HCT116 (cell line): Measurements from ENCODE around the gene RAB29. TPM values are rescaled to one million over a fixed set of nuclear protein-coding genes. Genes with fewer than 3 reads are reported as not detected.
A peak's percentile ranks its signal among the peaks of the same experiment; 100 is the strongest.

Experiments
- ATAC-seq: fragments of 200-7000 bp; cut with Tn5 transposase; 2 replicates; pipeline ENCODE4 v1.9.1; 2020; ENCODE audit warnings: mild to moderate bottlenecking, moderate library complexity
- BruUV-seq: library from RNA; stranded (reverse); fragments of 400-500 nt; replicated peaks from 2 replicates; lab custom pipeline; 2021; lab: Mats Ljungman, UMichigan
- CTCF ChIA-PET: fragments of 300-600 bp; sonication (Branson Sonifier 250); formaldehyde crosslinking; loops from one replicate; lab custom pipeline; 2021; ENCODE audit warnings: antibody characterized with exemption; lab: Charles Lee
- POLR2A ChIA-PET: fragments of 300-600, 350-600 bp; sonication (Branson Sonifier 250); formaldehyde crosslinking; loops from one replicate; lab custom pipeline; 2021; ENCODE audit warnings: antibody characterized with exemption; lab: Charles Lee
- RAD21 ChIA-PET, 2 experiments: fragments of 300-600 bp; sonication (Branson Sonifier 250); formaldehyde crosslinking; loops; one replicate each; lab custom pipeline; 2023; ENCODE audit warnings: low total read pairs in 2 of 2; ENCODE audit not compliant: uncharacterized antibody in 2 of 2, unreplicated experiment in 2 of 2, low non-redundant PET in 1 of 2; lab: Charles Lee
- DNase-seq: peaks from one replicate; pipeline ENCODE4 v3.0.0-alpha.2; 2010; ENCODE audit warnings: low read depth, low spot score
- H2AFZ ChIP-seq: fragments of 200-600 bp; shearing (Covaris generic), sonication (generic); 2 replicates; pipeline ENCODE4 v1.6.1; 2017; ENCODE audit warnings: low read depth, mixed run types, mixed read lengths, antibody characterized with exemption, low read length; ENCODE audit not compliant: poor library complexity, severe bottlenecking
- H3K27ac ChIP-seq: 2 replicates; pipeline ENCODE4 v1.5.1; 2012; ENCODE audit warnings: low read depth, low read length
- H3K27me3 ChIP-seq: fragments of 200-600 bp; sonication (generic); 2 replicates; pipeline ENCODE4 v1.6.1; 2016; ENCODE audit warnings: mixed run types, low read length, mixed read lengths; ENCODE audit not compliant: insufficient read depth
- H3K36me3 ChIP-seq, 2 experiments: fragments of 200-500 bp in 1 of 2; fragments of 200-600 bp in 1 of 2; sonication (Bioruptor generic) in 1 of 2; sonication (generic) in 1 of 2; 2 replicates each; pipeline versions ENCODE4 v1.5.1 to v1.6.1; 2014 to 2016; ENCODE audit warnings: low read length in 2 of 2, inconsistent platforms in 1 of 2, mixed read lengths in 1 of 2, mixed run types in 1 of 2; ENCODE audit not compliant: insufficient read depth in 2 of 2, control insufficient read depth in 1 of 2
- H3K4me1 ChIP-seq, 2 experiments: fragments of 200-600 bp in 1 of 2; sonication (generic) in 1 of 2; 2 replicates each; pipeline versions ENCODE4 v1.5.1 to v1.6.1; 2012 to 2017; ENCODE audit warnings: low read length in 2 of 2, inconsistent platforms in 1 of 2, mild to moderate bottlenecking in 1 of 2, mixed read lengths in 1 of 2, mixed run types in 1 of 2, moderate library complexity in 1 of 2; ENCODE audit not compliant: insufficient read depth in 2 of 2, control insufficient read depth in 1 of 2
- H3K4me2 ChIP-seq: fragments of 200-600 bp; sonication (generic); 2 replicates; pipeline ENCODE4 v1.6.1; 2017; ENCODE audit warnings: mixed run types, low read length, mixed read lengths
- H3K4me3 ChIP-seq, 2 experiments: fragments of 200-600 bp in 1 of 2; sonication (generic) in 1 of 2; replicated peaks in 1 of 2; 2 replicates each; pipeline ENCODE4 v1.5.1; 2011 to 2016; ENCODE audit warnings: low read length in 2 of 2, control low read depth in 1 of 2, low read depth in 1 of 2, mild to moderate bottlenecking in 1 of 2, mixed read lengths in 1 of 2, mixed run types in 1 of 2
- H3K79me2 ChIP-seq: fragments of 200-600 bp; sonication (generic); 2 replicates; pipeline ENCODE4 v1.6.1; 2017; ENCODE audit warnings: mild to moderate bottlenecking, mixed run types, low read length, moderate library complexity, mixed read lengths; ENCODE audit not compliant: insufficient read depth
- H3K9ac ChIP-seq: fragments of 200-600 bp; sonication (generic); 2 replicates; pipeline ENCODE4 v1.6.1; 2016; ENCODE audit warnings: low read length, mixed read lengths
- H3K9me2 ChIP-seq: fragments of 200-600 bp; sonication (generic), shearing (Covaris generic); 2 replicates; pipeline ENCODE4 v1.6.1; 2017; ENCODE audit warnings: mixed run types, mild to moderate bottlenecking, moderate library complexity; ENCODE audit not compliant: insufficient read depth
- H3K9me3 ChIP-seq, 2 experiments: fragments of 200-500 bp in 1 of 2; fragments of 200-600 bp in 1 of 2; sonication (Bioruptor generic) in 1 of 2; sonication (generic) in 1 of 2; 2 replicates each; pipeline ENCODE4 v1.6.1; 2014 to 2017; ENCODE audit warnings: low read length in 2 of 2, mixed read lengths in 2 of 2, inconsistent platforms in 1 of 2, low read depth in 1 of 2, mild to moderate bottlenecking in 1 of 2, mixed run types in 1 of 2, moderate library complexity in 1 of 2; ENCODE audit not compliant: control insufficient read depth in 1 of 2, insufficient read depth in 1 of 2
- H4K20me1 ChIP-seq: fragments of 200-600 bp; sonication (generic), shearing (Covaris generic); 2 replicates; pipeline ENCODE4 v1.6.1; 2017; ENCODE audit warnings: mixed run types, mild to moderate bottlenecking, moderate library complexity; ENCODE audit not compliant: insufficient read depth
- CEBPB ChIP-seq: IDR thresholded peaks from 2 replicates; pipeline ENCODE4 v1.6.1; 2012; ENCODE audit warnings: low read depth
- EGR1 ChIP-seq: IDR thresholded peaks from 2 replicates; pipeline ENCODE4 v1.6.1; 2012; ENCODE audit warnings: low read depth
- ELF1 ChIP-seq: IDR thresholded peaks from 2 replicates; pipeline ENCODE4 v1.6.1; 2012; ENCODE audit warnings: low read depth, borderline replicate concordance
- SP1 ChIP-seq: IDR thresholded peaks from 2 replicates; pipeline ENCODE4 v1.6.1; 2012; ENCODE audit warnings: low read depth
- SRF ChIP-seq: IDR thresholded peaks from 2 replicates; pipeline ENCODE4 v1.6.1; 2012; ENCODE audit warnings: low read depth
- TCF7L2 ChIP-seq: IDR thresholded peaks from 2 replicates; pipeline ENCODE4 v1.7.0; 2011; ENCODE audit warnings: borderline replicate concordance, inconsistent platforms; ENCODE audit not compliant: insufficient read depth, insufficient read length; ENCODE audit errors: extremely low read depth
- ZNF274 ChIP-seq: fragments of 200-500 bp; sonication (Bioruptor generic); IDR thresholded peaks from 2 replicates; pipeline ENCODE4 v1.6.1; 2014; ENCODE audit warnings: mild to moderate bottlenecking, low read depth, low read length, inconsistent platforms
- intact Hi-C: fragments of 100-400 bp; cut with micrococcal nuclease; formaldehyde crosslinking; loops from 2 replicates; pipeline ENCODE4 v1.10.0; 2022
- total RNA-seq: library from RNA; stranded (reverse); gene quantifications from one replicate; pipeline ENCODE4 v1.2.1, GENCODE V29; 2021; ENCODE audit not compliant: unreplicated experiment
- TF ChIP-seq, protein P1 (sequence below), 3 experiments: fragments of 200-600 bp in 1 of 3; sonication (generic) in 1 of 3; IDR thresholded peaks in 2 of 3; conservative IDR thresholded peaks in 1 of 3; 2 replicates each; pipeline ENCODE4 v1.5.1; 2012 to 2017; ENCODE audit warnings: low read depth in 2 of 3, low read length in 2 of 3, antibody characterized with exemption in 1 of 3, borderline replicate concordance in 1 of 3, control low read depth in 1 of 3, mild to moderate bottlenecking in 1 of 3, mixed read lengths in 1 of 3, mixed run types in 1 of 3, moderate library complexity in 1 of 3; ENCODE audit not compliant: insufficient read depth in 1 of 3

The RAB29 gene
- total RNA-seq, 1 experiment from 2014 or later = 17.7 TPM

DNA sequence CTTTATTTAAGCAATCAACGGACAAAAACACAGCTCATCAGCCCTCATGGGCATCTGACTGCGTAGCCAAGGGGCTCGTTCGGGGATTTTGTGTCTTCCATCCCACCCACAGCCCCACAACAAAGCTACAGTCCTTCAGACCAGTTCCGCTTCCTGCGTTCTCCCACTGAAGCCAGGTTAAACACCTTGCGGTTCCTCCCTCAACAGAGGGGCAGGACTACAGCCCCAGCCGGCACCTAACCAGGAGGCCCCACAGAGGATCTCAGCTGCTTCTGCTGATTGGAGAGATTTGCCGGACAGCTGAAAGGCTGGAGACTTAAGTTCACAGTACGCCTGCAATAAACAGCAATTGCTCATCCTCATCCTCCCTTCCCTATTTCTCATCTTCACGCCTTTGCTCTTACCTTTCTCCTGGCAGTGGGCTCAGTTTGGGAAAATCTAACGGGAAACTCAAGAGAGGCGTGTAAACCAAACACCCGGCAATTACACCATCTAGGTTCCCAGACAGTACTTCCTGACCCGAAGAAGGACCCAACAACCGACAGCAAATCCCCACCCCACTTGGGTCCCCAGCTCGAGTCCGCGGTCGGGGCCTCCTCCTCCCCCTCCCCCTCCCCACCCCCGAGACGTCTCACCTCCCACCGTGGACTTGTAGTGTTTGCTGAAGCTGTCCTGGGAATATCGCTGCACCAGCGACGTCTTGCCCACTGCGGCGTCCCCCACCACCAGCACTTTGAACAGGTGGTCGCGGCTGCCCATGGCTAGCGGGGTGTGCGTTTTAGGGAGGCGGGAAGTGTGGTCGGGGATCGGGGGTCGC is 876 bp downstream of the RAB29 start:
- DNase-seq (no peak), ATAC-seq (no peak; the same call in 1 of the 2 replicates)
- H3K9me3 ChIP-seq = no peaks in the 10 kb centered on the region
- H4K20me1 ChIP-seq = no peaks in the 10 kb centered on the region
- ChIA-PET CTCF (interaction anchor here (0.8 to 1.0 kb wide), 2 partner anchors 14 to 203 kb away, joined by 4 to 5 read pairs; no protein-coding TSS in a partner anchor), POLR2A (interaction anchor here (1.0 to 1.2 kb wide), 2 partner anchors 14 to 25 kb away, joined by 3 to 4 read pairs; no protein-coding TSS in a partner anchor), RAD21 (no interaction called here)
- H3K36me3 ChIP-seq = peaks cover 0 to 2% of the 10 kb centered on the region in 2 experiments; a peak in 1 of 4 replicates
- peak overlapping the region; percentile 79 for H3K4me3 ChIP-seq
- H3K27me3 ChIP-seq = no peaks in the 10 kb centered on the region
- H3K4me2 ChIP-seq = peak overlapping the region; percentile 90
- TF ChIP-seq ELF1 = no peak
- no peak for TF ChIP-seq SRF
- no peak for TF ChIP-seq ZNF274
- TF ChIP-seq EGR1 = no peak
- TF ChIP-seq TCF7L2 = no peak
- TF ChIP-seq CEBPB = no peak
- no peak for TF ChIP-seq SP1
- TF ChIP-seq, protein P1, sequence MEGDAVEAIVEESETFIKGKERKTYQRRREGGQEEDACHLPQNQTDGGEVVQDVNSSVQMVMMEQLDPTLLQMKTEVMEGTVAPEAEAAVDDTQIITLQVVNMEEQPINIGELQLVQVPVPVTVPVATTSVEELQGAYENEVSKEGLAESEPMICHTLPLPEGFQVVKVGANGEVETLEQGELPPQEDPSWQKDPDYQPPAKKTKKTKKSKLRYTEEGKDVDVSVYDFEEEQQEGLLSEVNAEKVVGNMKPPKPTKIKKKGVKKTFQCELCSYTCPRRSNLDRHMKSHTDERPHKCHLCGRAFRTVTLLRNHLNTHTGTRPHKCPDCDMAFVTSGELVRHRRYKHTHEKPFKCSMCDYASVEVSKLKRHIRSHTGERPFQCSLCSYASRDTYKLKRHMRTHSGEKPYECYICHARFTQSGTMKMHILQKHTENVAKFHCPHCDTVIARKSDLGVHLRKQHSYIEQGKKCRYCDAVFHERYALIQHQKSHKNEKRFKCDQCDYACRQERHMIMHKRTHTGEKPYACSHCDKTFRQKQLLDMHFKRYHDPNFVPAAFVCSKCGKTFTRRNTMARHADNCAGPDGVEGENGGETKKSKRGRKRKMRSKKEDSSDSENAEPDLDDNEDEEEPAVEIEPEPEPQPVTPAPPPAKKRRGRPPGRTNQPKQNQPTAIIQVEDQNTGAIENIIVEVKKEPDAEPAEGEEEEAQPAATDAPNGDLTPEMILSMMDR (IDR thresholded peaks at IDR 0.05 in 2 of 3, conservative IDR thresholded peaks at IDR 0.05 in 1 of 3; ENCODE audit: borderline replicate concordance in 1 of 3, insufficient read depth in 1 of 3, low read depth in 2 of 3, low read length in 2 of 3) = no peak
- H3K27ac ChIP-seq = no peak overlapping the region
- H2AFZ ChIP-seq = peak overlapping the region; percentile 87
- peak overlapping the region; percentile 68 for H3K9ac ChIP-seq
- H3K79me2 ChIP-seq = no peaks in the 10 kb centered on the region
- H3K4me1 ChIP-seq = peaks cover 3 to 19% of the 10 kb centered on the region in 2 experiments; a peak in 3 of 4 replicates
- intact Hi-C loops = loop anchor here (2.0 kb wide), 1 partner anchor 24 kb away; the partner anchor contains the start of gene NUCKS1
- H3K9me2 ChIP-seq = no peaks in the 10 kb centered on the region
- BruUV-seq = no TSS peak
